RWPE2 (cell line): ENCODE data around the gene TBR1.

ENCODE experiments used
- ATAC-seq: fragments of 200-7000 bp; cut with Tn5 transposase; 3 replicates; pipeline ENCODE4 v1.9.1; 2021; ENCODE audit warnings: low read depth
- DNase-seq: peaks from one replicate; pipeline ENCODE4 v3.0.0-alpha.2; 2020; ENCODE audit warnings: low spot score
- H3K27ac ChIP-seq: fragments of 450-650 bp; 2 replicates; pipeline ENCODE4 v1.5.1; 2017; ENCODE audit warnings: mild to moderate bottlenecking; ENCODE audit not compliant: poor library complexity, severe bottlenecking
- H3K27me3 ChIP-seq: fragments of 250-450 bp; sonication (Bioruptor Pico); 2 replicates; pipeline ENCODE4 v1.5.1; 2021; ENCODE audit warnings: mild to moderate bottlenecking, moderate library complexity; ENCODE audit not compliant: insufficient read depth, poor library complexity, severe bottlenecking
- H3K36me3 ChIP-seq: fragments of 250-450 bp; sonication (Bioruptor Pico); 2 replicates; pipeline ENCODE4 v1.5.1; 2020; ENCODE audit warnings: low read depth, mild to moderate bottlenecking, moderate library complexity
- H3K4me1 ChIP-seq: fragments of 250-450 bp; sonication (Bioruptor Pico); 2 replicates; pipeline ENCODE4 v1.5.1; 2021; ENCODE audit warnings: mild to moderate bottlenecking, moderate library complexity; ENCODE audit not compliant: insufficient read depth, poor library complexity, severe bottlenecking
- H3K4me3 ChIP-seq: fragments of 250-450 bp; sonication (Bioruptor Pico); 2 replicates; pipeline ENCODE4 v1.5.1; 2021; ENCODE audit warnings: mild to moderate bottlenecking, moderate library complexity; ENCODE audit not compliant: severe bottlenecking
- H3K9me3 ChIP-seq: fragments of 250-450 bp; sonication (Bioruptor Pico); 2 replicates; pipeline ENCODE4 v1.5.1; 2021; ENCODE audit warnings: mild to moderate bottlenecking, moderate library complexity; ENCODE audit not compliant: severe bottlenecking
- TF ChIP-seq, protein P1 (sequence below): fragments of 450-650 bp; IDR thresholded peaks from one replicate; pipeline ENCODE4 v1.5.1; 2017; ENCODE audit warnings: mild to moderate bottlenecking, moderate library complexity; ENCODE audit not compliant: poor library complexity, severe bottlenecking

The TBR1 gene

DNA sequence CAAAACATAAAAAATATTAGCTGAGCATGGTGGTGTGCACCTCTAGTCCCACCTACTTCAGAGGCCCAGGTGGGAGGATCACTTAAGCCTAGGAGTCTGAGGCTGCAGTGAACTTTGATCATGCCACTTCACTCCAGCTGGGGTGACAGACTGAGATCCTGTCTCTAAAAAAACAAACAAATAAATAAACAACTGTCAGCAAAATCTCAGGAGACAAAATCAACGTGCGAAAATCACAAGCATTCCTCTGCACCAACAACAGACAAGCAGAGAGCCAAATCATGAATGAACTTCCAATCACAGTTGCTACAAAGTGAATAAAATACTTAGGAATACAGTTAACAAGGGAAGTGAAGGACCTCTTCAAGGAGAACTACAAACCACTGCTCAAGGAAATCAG lies 58.8 kb downstream of the TBR1 start:
- Histone ChIP-seq H3K4me3 (no peak overlapping the region), H3K4me1 (no peaks in the 10 kb centered on the region), H3K36me3 (no peaks in the 10 kb centered on the region), H3K27ac (no peak overlapping the region), H3K9me3 (no peaks in the 10 kb centered on the region), H3K27me3 (peaks cover 4% of the 10 kb centered on the region)
- TF ChIP-seq, protein P1, sequence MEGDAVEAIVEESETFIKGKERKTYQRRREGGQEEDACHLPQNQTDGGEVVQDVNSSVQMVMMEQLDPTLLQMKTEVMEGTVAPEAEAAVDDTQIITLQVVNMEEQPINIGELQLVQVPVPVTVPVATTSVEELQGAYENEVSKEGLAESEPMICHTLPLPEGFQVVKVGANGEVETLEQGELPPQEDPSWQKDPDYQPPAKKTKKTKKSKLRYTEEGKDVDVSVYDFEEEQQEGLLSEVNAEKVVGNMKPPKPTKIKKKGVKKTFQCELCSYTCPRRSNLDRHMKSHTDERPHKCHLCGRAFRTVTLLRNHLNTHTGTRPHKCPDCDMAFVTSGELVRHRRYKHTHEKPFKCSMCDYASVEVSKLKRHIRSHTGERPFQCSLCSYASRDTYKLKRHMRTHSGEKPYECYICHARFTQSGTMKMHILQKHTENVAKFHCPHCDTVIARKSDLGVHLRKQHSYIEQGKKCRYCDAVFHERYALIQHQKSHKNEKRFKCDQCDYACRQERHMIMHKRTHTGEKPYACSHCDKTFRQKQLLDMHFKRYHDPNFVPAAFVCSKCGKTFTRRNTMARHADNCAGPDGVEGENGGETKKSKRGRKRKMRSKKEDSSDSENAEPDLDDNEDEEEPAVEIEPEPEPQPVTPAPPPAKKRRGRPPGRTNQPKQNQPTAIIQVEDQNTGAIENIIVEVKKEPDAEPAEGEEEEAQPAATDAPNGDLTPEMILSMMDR: no peak
- ATAC-seq (no peak), DNase-seq (no peak)
